Measurements from ENCODE around the gene BRD1.
A peak's percentile ranks its signal among the peaks of the same experiment; 100 is the strongest.

Gene BRD1

GRCh38 chr22:49724893-49725489, 102.7 kb downstream of the BRD1 start:
- DNase-seq, result peak; percentile 76

GRCh38 chr22:49724030-49724892, 103.4 kb downstream of the BRD1 start:
- peak; percentile 67 for DNase-seq

- DNase-seq, result no peak
Observed at GRCh38 chr22:49723478-49724029, 104.1 kb downstream of the BRD1 start.
